Measurements from ENCODE around the gene ABTB2.
A peak's percentile ranks its signal among the peaks of the same experiment; 100 is the strongest.
"Not testable (repeated sequence)": the region's sequence is repeated elsewhere in the genome, so short reads cannot be mapped to it uniquely, and the experiment has no call there.

Gene ABTB2

GRCh38 chr11:34357701-34358257 is at the start of gene ABTB2:
Gene ABTB2 (minus strand): TSS chr11:34358010.
- FAIRE-seq: no peak

- no peak for FAIRE-seq
Measured at GRCh38 chr11:34407121-34407813, 49.5 kb upstream of the ABTB2 start.

- no peak for FAIRE-seq
Measured at GRCh38 chr11:34406413-34406812, 48.6 kb upstream of the ABTB2 start.

GRCh38 chr11:34405079-34405858 is 47.5 kb upstream of the ABTB2 start:
- no peak for FAIRE-seq

GRCh38 chr11:34404280-34404679 is 46.5 kb upstream of the ABTB2 start:
- FAIRE-seq: no peak

GRCh38 chr11:34403431-34403830 is 45.6 kb upstream of the ABTB2 start:
- FAIRE-seq: no peak

- no peak for FAIRE-seq
Measured at GRCh38 chr11:34397811-34398210, 40.0 kb upstream of the ABTB2 start.

- FAIRE-seq: no peak
Measured at GRCh38 chr11:34397120-34397519, 39.3 kb upstream of the ABTB2 start.

- no peak for FAIRE-seq
Measured at GRCh38 chr11:34395916-34396550, 38.2 kb upstream of the ABTB2 start.

GRCh38 chr11:34394771-34395300 is 37.0 kb upstream of the ABTB2 start:
- FAIRE-seq: no peak

- no peak for FAIRE-seq
Measured at GRCh38 chr11:34387653-34388052, 29.8 kb upstream of the ABTB2 start.

- FAIRE-seq: not testable (repeated sequence)
Measured at GRCh38 chr11:34386356-34386755, 28.5 kb upstream of the ABTB2 start.

GRCh38 chr11:34382532-34383276 is 24.9 kb upstream of the ABTB2 start:
- no peak for FAIRE-seq

GRCh38 chr11:34381775-34382174 is 24.0 kb upstream of the ABTB2 start:
- no peak for FAIRE-seq

- no peak for FAIRE-seq
Measured at GRCh38 chr11:34380696-34381095, 22.9 kb upstream of the ABTB2 start.

GRCh38 chr11:34379539-34379938 is 21.7 kb upstream of the ABTB2 start:
- FAIRE-seq: no peak

GRCh38 chr11:34379079-34379478 is 21.3 kb upstream of the ABTB2 start:
- no peak for FAIRE-seq

- peak; percentile 13 for FAIRE-seq
Measured at GRCh38 chr11:34373727-34374126, 15.9 kb upstream of the ABTB2 start.

GRCh38 chr11:34366522-34366921 is 8.7 kb upstream of the ABTB2 start:
- FAIRE-seq: no peak

- no peak for FAIRE-seq
Measured at GRCh38 chr11:34364102-34364501, 6.3 kb upstream of the ABTB2 start.

GRCh38 chr11:34363363-34364084 is 5.7 kb upstream of the ABTB2 start:
- FAIRE-seq: no peak

GRCh38 chr11:34360046-34360445 is 2.2 kb upstream of the ABTB2 start:
- FAIRE-seq: no peak
